Adrenal gland (tissue), 12 donors: Measurements from ENCODE around the gene TXN. TPM values are rescaled to one million over a fixed set of nuclear protein-coding genes. Genes with fewer than 3 reads are reported as not detected.

Experiments
- DNase-seq, 7 donors: peaks; one replicate each; pipeline ENCODE4 v3.0.0-alpha.2; 2019 to 2020
- H3K27ac ChIP-seq, 5 donors: fragments of 200-600 bp; sonication (generic) in 4 of 5; 1 replicate in 3 of 5; 2 replicates in 2 of 5; pipeline versions ENCODE4 v1.5.1 to v1.8.0; 2016 to 2020; ENCODE audit warnings: mild to moderate bottlenecking in 1 of 5
- H3K27me3 ChIP-seq: fragments of 200-600 bp; 2 replicates; pipeline ENCODE4 v1.8.0; 2021
- H3K36me3 ChIP-seq, 2 donors: fragments of 200-600 bp; replicated peaks in 1 of 2; 1 replicate in 1 of 2; 2 replicates in 1 of 2; pipeline versions ENCODE4 v1.5.1 to v1.8.0; 2018 to 2022
- H3K4me1 ChIP-seq, 2 donors: fragments of 200-600 bp; replicated peaks in 1 of 2; 1 replicate in 1 of 2; 2 replicates in 1 of 2; pipeline versions ENCODE4 v1.5.1 to v1.8.0; 2018 to 2021
- H3K4me3 ChIP-seq, 4 donors: fragments of 200-600 bp; sonication (generic) in 3 of 4; one replicate each; pipeline ENCODE4 v1.5.1; 2016 to 2018
- H3K9me3 ChIP-seq, 3 donors: fragments of 200-600 bp; sonication (generic) in 1 of 3; replicated peaks in 1 of 3; 1 replicate in 2 of 3; 2 replicates in 1 of 3; pipeline versions ENCODE4 v1.5.1 to v1.8.0; 2016 to 2021
- CTCF ChIP-seq, 6 experiments: fragments of 450-650 bp in 4 of 6; fragments of 200-600 bp in 2 of 6; sonication (generic) in 1 of 6; IDR thresholded peaks; 1 replicate in 5 of 6; 2 replicates in 1 of 6; pipeline versions ENCODE4 v1.5.1 to v1.8.0; 2016 to 2021; ENCODE audit warnings: antibody characterized with exemption in 6 of 6, mild to moderate bottlenecking in 2 of 6, moderate library complexity in 1 of 6
- POLR2A ChIP-seq, 2 donors: fragments of 450-650 bp; IDR thresholded peaks; one replicate each; pipeline ENCODE4 v1.6.1; 2017; ENCODE audit warnings: antibody characterized with exemption in 2 of 2, mild to moderate bottlenecking in 2 of 2, moderate library complexity in 1 of 2
- WGBS, 4 donors: extraction: QIAGEN DNeasy Blood & Tissue Kit in 2 of 4; methylation state at CpG; one replicate each; pipeline versions ENCODE4 v1.1.5 to v1.1.7; 2013 to 2017; 5-methylcytosine and 5-hydroxymethylcytosine counted together
- intact Hi-C, 2 donors: fragments of 100-400 bp; cut with DNase I; formaldehyde crosslinking; loops; one replicate each; pipeline versions ENCODE4 v1.14.1 to v1.15.0; 2022 to 2023
- polyA plus RNA-seq, 3 donors: library from polyadenylated mRNA; stranded (reverse); fragments of 200-250 nt in 2 of 3; fragments of 350-450 nt in 1 of 3; fragmentation: Illumina TruSeq in 1 of 3; extraction: RNeasy Lipid Tissue Mini Kit (QIAGEN cat#74804) in 1 of 3; gene quantifications; one replicate each; pipeline ENCODE4 v1.2.3, GENCODE V29; 2013 to 2014
- total RNA-seq, 9 donors: library from RNA; depleted of rRNA in 4 of 9; stranded (reverse); fragments of >200 nt in 4 of 9; fragments of 120-200 nt in 1 of 9; fragmentation: NEBNext Ultra II Directional in 1 of 9; extraction: Animal tissue kit (Norgen Biotek cat#: 25700) in 1 of 9; gene quantifications; one replicate each; pipeline versions ENCODE4 v1.1.0 to v1.2.4, GENCODE V29; 2013 to 2023
- donor health status: healthy with polysubstance abuse.
- donor health status: Bipolar disorder and iron deficiency.
- donor health status: DM: yes; HTN: yes; CAD: no.
- donor health status: DM: no; HTN: no; CAD: no.
- donor health status: DM: no; HTN: no; CAD: no.
- donor health status: DM: yes; HTN: yes; CAD: no.

The TXN gene
- total and polyA plus RNA-seq, 12 donors = 60.3 to 331 (median 112) TPM

- intact Hi-C loops = no loop called here
- no peak for TF ChIP-seq POLR2A (IDR thresholded peaks at IDR 0.05)
- no peak for TF ChIP-seq CTCF (IDR thresholded peaks at IDR 0.05)
- no peaks in the 10 kb centered on the region for H3K27me3 ChIP-seq
- DNase-seq = no peak
- H3K4me1 ChIP-seq = no peaks in the 10 kb centered on the region
- 89 to 95% (median 95%) methylated on average over 3 of the region's 3 CpGs for WGBS, 4 donors
- H3K27ac ChIP-seq = no peak overlapping the region
- peaks cover 0 to 9% of the 10 kb centered on the region in 2 donors for H3K36me3 ChIP-seq
- no peak overlapping the region for H3K4me3 ChIP-seq
- H3K9me3 ChIP-seq = no peaks in the 10 kb centered on the region
Observed at GRCh38 chr9:110241260-110241857, 14.9 kb downstream of the TXN start.

GRCh38 chr9:110240198-110240597 is 16.1 kb downstream of the TXN start:
- intact Hi-C loops = no loop called here
- no peaks in the 10 kb centered on the region for H3K27me3 ChIP-seq
- no peak overlapping the region for H3K4me3 ChIP-seq
- TF ChIP-seq CTCF (IDR thresholded peaks at IDR 0.05) (no peak), POLR2A (IDR thresholded peaks at IDR 0.05) (no peak)
- 53 to 82% (median 65%) methylated on average over 1 of the region's 1 CpG for WGBS, 4 donors
- no peak for DNase-seq
- no peaks in the 10 kb centered on the region for H3K4me1 ChIP-seq
- no peak overlapping the region for H3K27ac ChIP-seq
- no peaks in the 10 kb centered on the region for H3K9me3 ChIP-seq
- H3K36me3 ChIP-seq = peaks cover 0 to 9% of the 10 kb centered on the region in 2 donors

GRCh38 chr9:110228321-110228720 is 28.0 kb downstream of the TXN start:
- no peaks in the 10 kb centered on the region for H3K9me3 ChIP-seq
- intact Hi-C loops = no loop called here
- no peak for DNase-seq
- 75 to 88% (median 85%) methylated on average over 2 of the region's 2 CpGs for WGBS, 4 donors
- H3K4me3 ChIP-seq = no peak overlapping the region
- H3K27me3 ChIP-seq = no peaks in the 10 kb centered on the region
- TF ChIP-seq CTCF (IDR thresholded peaks at IDR 0.05) (no peak), POLR2A (IDR thresholded peaks at IDR 0.05) (no peak)
- H3K27ac ChIP-seq = no peak overlapping the region
- no peaks in the 10 kb centered on the region for H3K4me1 ChIP-seq
- no peaks in the 10 kb centered on the region for H3K36me3 ChIP-seq

GRCh38 chr9:110224583-110224982 is 31.7 kb downstream of the TXN start:
- Histone ChIP-seq H3K4me3 (no peak overlapping the region), H3K9me3 (no peaks in the 10 kb centered on the region), H3K27ac (no peak overlapping the region), H3K4me1 (no peaks in the 10 kb centered on the region), H3K27me3 (no peaks in the 10 kb centered on the region), H3K36me3 (no peaks in the 10 kb centered on the region)
- TF ChIP-seq POLR2A (IDR thresholded peaks at IDR 0.05) (no peak), CTCF (IDR thresholded peaks at IDR 0.05) (no peak)
- DNase-seq = no peak
- intact Hi-C loops = no loop called here
- 69 to 86% (median 84%) methylated on average over 3 of the region's 3 CpGs for WGBS, 4 donors
